ENCODE measurements around the gene TMEM134. TPM values are rescaled to one million over a fixed set of nuclear protein-coding genes. Genes with fewer than 3 reads are reported as not detected.
A peak's percentile ranks its signal among the peaks of the same experiment; 100 is the strongest.

The TMEM134 gene
- total and polyA plus RNA-seq, 9 of the 15 experiments (the other 6 are each of a cell fraction or from before 2014, with no cell fraction given) = 0.63 to 48.4 (median 10.7) TPM

DNA sequence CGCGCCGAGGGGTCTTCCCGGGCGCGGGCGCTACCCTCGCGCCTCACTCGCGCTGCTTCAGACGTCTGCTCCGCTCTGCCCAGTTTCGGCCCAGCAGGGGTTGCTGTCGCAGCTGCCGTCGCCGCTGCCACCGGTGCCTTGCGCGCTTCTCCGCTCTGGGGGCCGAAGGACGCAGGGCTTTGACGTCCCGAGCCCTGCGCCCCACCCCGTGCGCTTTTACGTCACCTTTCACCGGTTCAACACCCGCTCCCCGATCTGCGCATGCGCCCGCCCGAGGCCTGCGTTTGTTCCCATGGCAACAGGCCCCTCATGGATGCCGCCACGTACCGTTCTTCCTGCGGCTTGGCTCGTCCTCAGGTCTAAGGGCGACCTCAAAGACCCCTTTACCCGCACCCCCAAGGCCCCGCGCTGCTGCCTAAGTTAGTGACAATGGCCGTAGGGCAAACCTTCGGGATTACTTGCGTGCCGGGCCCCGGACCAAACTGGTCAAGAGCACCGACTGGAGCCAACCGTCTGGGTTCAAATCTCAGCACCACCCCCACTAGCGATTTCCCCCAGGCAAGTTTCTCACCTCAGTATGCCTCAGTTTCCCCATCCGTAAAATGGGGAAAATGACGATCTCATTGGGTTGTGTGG lies 39.6 kb upstream of the TMEM134 start (continued):
- TF ChIP-seq, protein P1, sequence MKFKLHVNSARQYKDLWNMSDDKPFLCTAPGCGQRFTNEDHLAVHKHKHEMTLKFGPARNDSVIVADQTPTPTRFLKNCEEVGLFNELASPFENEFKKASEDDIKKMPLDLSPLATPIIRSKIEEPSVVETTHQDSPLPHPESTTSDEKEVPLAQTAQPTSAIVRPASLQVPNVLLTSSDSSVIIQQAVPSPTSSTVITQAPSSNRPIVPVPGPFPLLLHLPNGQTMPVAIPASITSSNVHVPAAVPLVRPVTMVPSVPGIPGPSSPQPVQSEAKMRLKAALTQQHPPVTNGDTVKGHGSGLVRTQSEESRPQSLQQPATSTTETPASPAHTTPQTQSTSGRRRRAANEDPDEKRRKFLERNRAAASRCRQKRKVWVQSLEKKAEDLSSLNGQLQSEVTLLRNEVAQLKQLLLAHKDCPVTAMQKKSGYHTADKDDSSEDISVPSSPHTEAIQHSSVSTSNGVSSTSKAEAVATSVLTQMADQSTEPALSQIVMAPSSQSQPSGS (CRISPR knock-in tag; IDR thresholded peaks at IDR 0.05) = no peak
- no peak for TF ChIP-seq STAT6 (CRISPR knock-in tag; IDR thresholded peaks at IDR 0.05)
- TF ChIP-seq, protein P2, sequence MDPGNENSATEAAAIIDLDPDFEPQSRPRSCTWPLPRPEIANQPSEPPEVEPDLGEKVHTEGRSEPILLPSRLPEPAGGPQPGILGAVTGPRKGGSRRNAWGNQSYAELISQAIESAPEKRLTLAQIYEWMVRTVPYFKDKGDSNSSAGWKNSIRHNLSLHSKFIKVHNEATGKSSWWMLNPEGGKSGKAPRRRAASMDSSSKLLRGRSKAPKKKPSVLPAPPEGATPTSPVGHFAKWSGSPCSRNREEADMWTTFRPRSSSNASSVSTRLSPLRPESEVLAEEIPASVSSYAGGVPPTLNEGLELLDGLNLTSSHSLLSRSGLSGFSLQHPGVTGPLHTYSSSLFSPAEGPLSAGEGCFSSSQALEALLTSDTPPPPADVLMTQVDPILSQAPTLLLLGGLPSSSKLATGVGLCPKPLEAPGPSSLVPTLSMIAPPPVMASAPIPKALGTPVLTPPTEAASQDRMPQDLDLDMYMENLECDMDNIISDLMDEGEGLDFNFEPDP (CRISPR knock-in tag; IDR thresholded peaks at IDR 0.05) = no peak
- TF ChIP-seq, protein P3, sequence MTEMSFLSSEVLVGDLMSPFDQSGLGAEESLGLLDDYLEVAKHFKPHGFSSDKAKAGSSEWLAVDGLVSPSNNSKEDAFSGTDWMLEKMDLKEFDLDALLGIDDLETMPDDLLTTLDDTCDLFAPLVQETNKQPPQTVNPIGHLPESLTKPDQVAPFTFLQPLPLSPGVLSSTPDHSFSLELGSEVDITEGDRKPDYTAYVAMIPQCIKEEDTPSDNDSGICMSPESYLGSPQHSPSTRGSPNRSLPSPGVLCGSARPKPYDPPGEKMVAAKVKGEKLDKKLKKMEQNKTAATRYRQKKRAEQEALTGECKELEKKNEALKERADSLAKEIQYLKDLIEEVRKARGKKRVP (CRISPR knock-in tag; IDR thresholded peaks at IDR 0.05) = no peak
- TF ChIP-seq GATA2 (CRISPR knock-in tag; IDR thresholded peaks at IDR 0.05) = no peak
- no peak for TF ChIP-seq MBD2 (IDR thresholded peaks at IDR 0.05; ENCODE audit: borderline replicate concordance, low read depth)
- TF ChIP-seq RCOR1 (IDR thresholded peaks at IDR 0.05; ENCODE audit: borderline replicate concordance in 1 of 2, low read depth in 2 of 2, low read length in 2 of 2) = no peak
- TF ChIP-seq POU5F1 (IDR thresholded peaks at IDR 0.05; ENCODE audit: borderline replicate concordance, low read depth, low read length, partially characterized antibody) = no peak
- no peak for TF ChIP-seq FOXJ3 (CRISPR knock-in tag; IDR thresholded peaks at IDR 0.05)
- peak; percentile 45 for TF ChIP-seq SMAD1 (IDR thresholded peaks at IDR 0.05; ENCODE audit: low read depth, low read length, partially characterized antibody)
- no peak; the same call in 1 of the 2 replicates for TF ChIP-seq NR4A1 (CRISPR knock-in tag; IDR thresholded peaks at IDR 0.05)
- no peak for TF ChIP-seq NR4A1 (tag; IDR thresholded peaks at IDR 0.05)
- TF ChIP-seq, protein P4, sequence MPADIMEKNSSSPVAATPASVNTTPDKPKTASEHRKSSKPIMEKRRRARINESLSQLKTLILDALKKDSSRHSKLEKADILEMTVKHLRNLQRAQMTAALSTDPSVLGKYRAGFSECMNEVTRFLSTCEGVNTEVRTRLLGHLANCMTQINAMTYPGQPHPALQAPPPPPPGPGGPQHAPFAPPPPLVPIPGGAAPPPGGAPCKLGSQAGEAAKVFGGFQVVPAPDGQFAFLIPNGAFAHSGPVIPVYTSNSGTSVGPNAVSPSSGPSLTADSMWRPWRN (IDR thresholded peaks at IDR 0.05; ENCODE audit: low read depth) = no peak
- TF ChIP-seq HDGF (IDR thresholded peaks at IDR 0.05) = no peak
- TF ChIP-seq UBTF (IDR thresholded peaks at IDR 0.05; ENCODE audit: borderline replicate concordance in 1 of 2, low read depth in 2 of 2, low read length in 2 of 2) = no peak
- no peak for TF ChIP-seq PTRF (tag; IDR thresholded peaks at IDR 0.05)
- TF ChIP-seq EGR1 (conservative IDR thresholded peaks at IDR 0.05) = no peak
- no peak for TF ChIP-seq HDAC6 (IDR thresholded peaks at IDR 0.05; ENCODE audit: low read depth, low read length)
- no peak for TF ChIP-seq NFE2 (IDR thresholded peaks at IDR 0.05; ENCODE audit: low read depth)

All from K562 (cell line).